ENCODE data around the gene KLHL24. TPM values are rescaled to one million over a fixed set of nuclear protein-coding genes. Genes with fewer than 3 reads are reported as not detected.
"Not testable (repeated sequence)": the region's sequence is repeated elsewhere in the genome, so short reads cannot be mapped to it uniquely, and the experiment has no call there.

The KLHL24 gene
- total RNA-seq, 4 donors from 2014 or later: 28.4 to 108 (median 65.4) TPM

DNA sequence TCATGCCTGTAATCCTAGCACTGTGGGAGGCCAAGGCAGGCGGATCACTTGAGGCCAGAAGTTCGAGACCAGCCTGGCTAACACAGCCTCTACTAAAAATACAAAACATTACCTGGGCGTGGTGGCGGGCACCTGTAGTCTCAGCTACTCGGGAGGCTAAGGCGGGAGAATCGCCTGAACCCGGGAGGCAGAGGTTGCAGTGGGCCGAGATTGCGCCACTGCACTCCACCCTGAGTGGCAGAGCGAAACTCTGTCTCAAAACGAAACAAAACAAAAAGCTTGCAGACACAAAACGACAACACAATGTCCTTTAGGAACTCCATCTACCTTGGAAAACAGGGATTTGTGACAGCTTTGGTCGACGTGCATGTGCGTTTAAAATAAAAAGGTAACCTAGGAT, 716 bp upstream of the KLHL24 start:
- TF ChIP-seq POLR2A (IDR thresholded peaks at IDR 0.05) (no peak), EP300 (IDR thresholded peaks at IDR 0.05; ENCODE audit: low read depth) (no peak), POLR2AphosphoS5 (IDR thresholded peaks at IDR 0.05) (no peak)
- TF ChIP-seq, protein P1, sequence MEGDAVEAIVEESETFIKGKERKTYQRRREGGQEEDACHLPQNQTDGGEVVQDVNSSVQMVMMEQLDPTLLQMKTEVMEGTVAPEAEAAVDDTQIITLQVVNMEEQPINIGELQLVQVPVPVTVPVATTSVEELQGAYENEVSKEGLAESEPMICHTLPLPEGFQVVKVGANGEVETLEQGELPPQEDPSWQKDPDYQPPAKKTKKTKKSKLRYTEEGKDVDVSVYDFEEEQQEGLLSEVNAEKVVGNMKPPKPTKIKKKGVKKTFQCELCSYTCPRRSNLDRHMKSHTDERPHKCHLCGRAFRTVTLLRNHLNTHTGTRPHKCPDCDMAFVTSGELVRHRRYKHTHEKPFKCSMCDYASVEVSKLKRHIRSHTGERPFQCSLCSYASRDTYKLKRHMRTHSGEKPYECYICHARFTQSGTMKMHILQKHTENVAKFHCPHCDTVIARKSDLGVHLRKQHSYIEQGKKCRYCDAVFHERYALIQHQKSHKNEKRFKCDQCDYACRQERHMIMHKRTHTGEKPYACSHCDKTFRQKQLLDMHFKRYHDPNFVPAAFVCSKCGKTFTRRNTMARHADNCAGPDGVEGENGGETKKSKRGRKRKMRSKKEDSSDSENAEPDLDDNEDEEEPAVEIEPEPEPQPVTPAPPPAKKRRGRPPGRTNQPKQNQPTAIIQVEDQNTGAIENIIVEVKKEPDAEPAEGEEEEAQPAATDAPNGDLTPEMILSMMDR (IDR thresholded peaks at IDR 0.05): no peak
- no peak for DNase-seq
- Histone ChIP-seq H3K27me3 (no peaks in the 10 kb centered on the region), H3K4me3 (peak overlapping the region in 3 of 4 donors; percentile 73 to 98 (median 76)), H3K4me1 (peaks cover 16 to 28% (median 24%) of the 10 kb centered on the region in 4 donors), H3K36me3 (no peaks in the 10 kb centered on the region), H3K9me3 (no peaks in the 10 kb centered on the region), H3K27ac (peak overlapping the region; percentile 96 to 100 (median 99))
- in situ Hi-C loops (cut with MboI; ENCODE audit: low pct_ligation_motif_present in 1 of 4, low pct_unique_long_range_greater_than_20kb in 1 of 4, low sequenced_read_pairs in 3 of 4) (no loop called here), intact Hi-C loops (cut with DNase I; ENCODE audit: low total_unique reads) (no loop called here)
- 35 to 73% methylated on average over 4 to 16 of the region's 16 CpGs for WGBS, 2 donors (ENCODE audit: low coverage in 1 of 2)

DNA sequence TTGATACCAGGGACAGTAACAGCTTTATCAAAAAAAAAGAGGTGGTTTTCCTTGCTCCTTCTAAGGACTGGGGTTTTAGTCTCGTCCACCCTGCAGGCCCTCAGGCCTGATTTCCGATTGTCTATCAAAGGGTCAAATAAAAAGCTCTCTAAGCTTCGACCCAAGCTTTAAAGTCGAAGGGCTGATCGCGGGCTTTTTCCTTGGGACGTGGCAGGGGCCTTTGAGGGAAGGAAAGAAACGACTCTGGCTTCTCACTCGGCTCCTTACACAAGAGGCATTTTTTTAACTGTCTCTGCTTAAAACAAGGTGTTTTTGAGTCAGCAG, 354 bp upstream of the KLHL24 start:
- H3K4me3 ChIP-seq: peak overlapping the region; percentile 59 to 98 (median 74)
- H3K27ac ChIP-seq: peak overlapping the region; percentile 96 to 100 (median 99)
- no peaks in the 10 kb centered on the region for H3K36me3 ChIP-seq
- no peaks in the 10 kb centered on the region for H3K27me3 ChIP-seq
- 0 to 2% methylated on average over 5 to 9 of the region's 9 CpGs for WGBS, 2 donors (ENCODE audit: low coverage in 1 of 2)
- intact Hi-C loops (cut with DNase I; ENCODE audit: low total_unique reads): no loop called here
- H3K4me1 ChIP-seq: peaks cover 16 to 30% (median 24%) of the 10 kb centered on the region in 4 donors
- no peaks in the 10 kb centered on the region for H3K9me3 ChIP-seq
- in situ Hi-C loops (cut with MboI; ENCODE audit: low pct_ligation_motif_present in 1 of 4, low pct_unique_long_range_greater_than_20kb in 1 of 4, low sequenced_read_pairs in 3 of 4): no loop called here
- DNase-seq: no peak
- TF ChIP-seq POLR2AphosphoS5 (IDR thresholded peaks at IDR 0.05): no peak
- TF ChIP-seq POLR2A (IDR thresholded peaks at IDR 0.05): no peak
- no peak for TF ChIP-seq EP300 (IDR thresholded peaks at IDR 0.05; ENCODE audit: low read depth)
- TF ChIP-seq, protein P1 (IDR thresholded peaks at IDR 0.05): no peak

DNA sequence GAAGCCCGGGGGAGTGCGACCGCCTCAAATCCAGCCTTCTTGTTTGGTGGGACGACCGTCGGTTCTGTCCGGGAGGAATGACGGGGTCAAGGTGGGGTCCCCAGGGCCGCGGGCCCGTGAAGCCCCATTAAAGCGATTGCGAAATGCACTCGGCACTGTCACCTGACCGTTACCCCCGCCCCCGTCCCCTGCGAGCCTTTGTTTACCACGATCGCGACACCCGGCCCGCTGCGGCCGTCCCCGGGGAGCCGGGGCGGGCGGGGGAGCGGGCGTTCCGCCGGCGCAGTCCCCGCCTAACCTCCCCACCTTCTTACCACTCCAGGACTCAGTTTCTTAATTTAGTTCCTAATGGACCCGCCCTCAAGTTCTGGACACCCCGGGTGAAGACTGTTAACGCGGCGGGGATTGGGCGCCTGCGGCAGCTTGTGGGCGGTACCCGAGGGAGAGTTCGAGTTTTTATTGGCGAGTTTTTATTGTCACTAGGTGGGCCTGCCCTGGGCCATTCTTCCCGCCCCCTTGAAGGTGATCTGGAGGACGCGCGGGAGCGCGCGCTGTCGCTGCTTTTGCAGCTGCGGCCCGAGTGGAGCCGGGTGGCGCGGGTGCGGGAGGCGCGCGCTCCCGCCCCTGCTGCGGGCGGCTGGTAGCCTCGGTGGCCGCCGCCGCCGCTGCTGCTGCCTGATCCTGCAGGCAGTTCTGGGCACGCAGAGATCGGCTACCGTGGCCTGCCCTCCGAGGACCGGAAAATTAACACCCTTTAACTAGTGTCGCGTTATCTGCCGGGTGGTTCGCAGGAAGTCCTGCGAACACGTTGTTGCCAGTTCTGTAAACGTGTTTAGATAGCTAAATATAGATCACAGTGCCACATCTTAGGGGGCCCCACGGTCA, 1.0 kb downstream of the KLHL24 start:
- TF ChIP-seq, protein P1 (IDR thresholded peaks at IDR 0.05): no peak
- TF ChIP-seq POLR2AphosphoS5 (IDR thresholded peaks at IDR 0.05) (peak; percentile 43 to 66 (median 60)), EP300 (IDR thresholded peaks at IDR 0.05; ENCODE audit: low read depth) (peak; percentile 9), POLR2A (IDR thresholded peaks at IDR 0.05) (peak; percentile 74)
- no peaks in the 10 kb centered on the region for H3K9me3 ChIP-seq
- H3K4me1 ChIP-seq: peaks cover 16 to 33% (median 24%) of the 10 kb centered on the region in 4 donors
- no peaks in the 10 kb centered on the region for H3K36me3 ChIP-seq
- H3K27me3 ChIP-seq: no peaks in the 10 kb centered on the region
- peak overlapping the region; percentile 96 to 100 (median 99) for H3K27ac ChIP-seq
- in situ Hi-C loops (cut with MboI; ENCODE audit: low pct_ligation_motif_present in 1 of 4, low pct_unique_long_range_greater_than_20kb in 1 of 4, low sequenced_read_pairs in 3 of 4) (no loop called here), intact Hi-C loops (cut with DNase I; ENCODE audit: low total_unique reads) (no loop called here)
- WGBS, 2 donors (ENCODE audit: low coverage in 1 of 2): 0 to 1% methylated on average over 1 to 80 of the region's 84 CpGs
- DNase-seq: peak; percentile 96
- peak overlapping the region; percentile 59 to 98 (median 74) for H3K4me3 ChIP-seq

DNA sequence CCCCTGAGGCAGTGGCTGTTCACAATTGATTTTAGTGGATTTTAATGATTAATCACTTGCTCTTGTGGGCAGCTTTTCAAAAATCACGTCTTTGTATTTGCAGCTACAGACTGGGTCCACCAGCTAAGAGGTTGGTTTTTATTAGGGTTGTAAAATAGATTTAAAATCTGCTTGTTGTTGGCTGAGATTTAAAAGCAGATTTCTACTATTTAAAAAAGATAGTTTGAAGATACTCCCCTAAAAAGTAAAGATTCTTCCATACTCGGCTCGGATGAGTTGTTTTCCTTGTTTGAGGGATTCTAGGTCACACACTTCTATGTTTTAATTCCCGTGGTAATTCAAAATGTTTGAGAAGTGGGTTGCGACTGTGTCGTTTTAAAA, 1.7 kb downstream of the KLHL24 start:
- no peak for DNase-seq
- Histone ChIP-seq H3K4me1 (peaks cover 16 to 39% (median 24%) of the 10 kb centered on the region in 4 donors), H3K4me3 (peak overlapping the region; percentile 59 to 98 (median 74)), H3K36me3 (no peaks in the 10 kb centered on the region), H3K27ac (peak overlapping the region; percentile 96 to 100 (median 99)), H3K9me3 (no peaks in the 10 kb centered on the region), H3K27me3 (no peaks in the 10 kb centered on the region)
- in situ Hi-C loops (cut with MboI; ENCODE audit: low pct_ligation_motif_present in 1 of 4, low pct_unique_long_range_greater_than_20kb in 1 of 4, low sequenced_read_pairs in 3 of 4): no loop called here
- 16 to 23% methylated on average over 6 of the region's 6 CpGs for WGBS, 2 donors (ENCODE audit: low coverage in 1 of 2)
- intact Hi-C loops (cut with DNase I; ENCODE audit: low total_unique reads): no loop called here
- TF ChIP-seq POLR2A (IDR thresholded peaks at IDR 0.05) (no peak), POLR2AphosphoS5 (IDR thresholded peaks at IDR 0.05) (no peak), EP300 (IDR thresholded peaks at IDR 0.05; ENCODE audit: low read depth) (no peak)
- TF ChIP-seq, protein P1 (IDR thresholded peaks at IDR 0.05): no peak

DNA sequence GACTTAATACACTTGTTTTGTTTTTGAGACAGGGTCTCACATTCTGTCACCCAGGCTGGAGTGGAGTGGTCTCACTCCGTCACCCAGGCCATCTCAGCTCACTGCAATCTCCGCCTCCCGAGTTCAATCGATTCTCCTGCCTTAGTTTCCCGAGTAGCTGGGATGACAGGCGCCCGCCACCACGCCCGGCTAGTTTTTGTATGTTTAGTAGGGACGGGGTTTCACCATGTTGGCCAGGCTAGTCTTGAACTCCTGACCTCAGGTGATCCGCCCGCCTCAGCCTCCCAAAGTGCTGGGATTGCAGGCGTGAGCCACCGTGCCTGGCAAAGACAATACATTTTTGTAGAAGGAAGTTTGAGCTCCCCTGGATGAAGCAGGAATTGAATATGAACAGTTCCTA, 2.2 kb downstream of the KLHL24 start:
- peak overlapping the region in 1 of 4 donors; percentile 76 for H3K4me3 ChIP-seq
- DNase-seq; H3K36me3 ChIP-seq; H3K27me3 ChIP-seq; in situ Hi-C loops (cut with MboI; ENCODE audit: low pct_ligation_motif_present in 1 of 4, low pct_unique_long_range_greater_than_20kb in 1 of 4, low sequenced_read_pairs in 3 of 4); H3K9me3 ChIP-seq; intact Hi-C loops (cut with DNase I; ENCODE audit: low total_unique reads): not testable (repeated sequence)
- 77 to 93% methylated on average over 3 to 14 of the region's 14 CpGs for WGBS, 2 donors (ENCODE audit: low coverage in 1 of 2)
- peaks cover 16 to 39% (median 24%) of the 10 kb centered on the region in 4 donors for H3K4me1 ChIP-seq
- H3K27ac ChIP-seq: peak overlapping the region; percentile 96 to 100 (median 99)
